GM13976 (cell line): ENCODE data around the gene BCCIP.

Experiments
- DNase-seq: peaks from one replicate; pipeline ENCODE4 v3.0.0; 2012; ENCODE audit warnings: low spot score
- CTCF ChIP-seq: IDR thresholded peaks from 2 replicates; pipeline ENCODE4 v1.5.1; 2012; ENCODE audit warnings: borderline replicate concordance, mild to moderate bottlenecking; ENCODE audit not compliant: insufficient read depth; ENCODE audit errors: extremely low read depth, missing control alignments, control extremely low read depth
- in situ Hi-C: fragments of 300-500 bp; cut with MboI; formaldehyde crosslinking; loops from one replicate; pipeline ENCODE4 v1.12.0; 2022; ENCODE audit warnings: low sequenced_read_pairs, mixed read lengths, inconsistent platforms; ENCODE audit not compliant: unreplicated experiment

The BCCIP gene

DNA sequence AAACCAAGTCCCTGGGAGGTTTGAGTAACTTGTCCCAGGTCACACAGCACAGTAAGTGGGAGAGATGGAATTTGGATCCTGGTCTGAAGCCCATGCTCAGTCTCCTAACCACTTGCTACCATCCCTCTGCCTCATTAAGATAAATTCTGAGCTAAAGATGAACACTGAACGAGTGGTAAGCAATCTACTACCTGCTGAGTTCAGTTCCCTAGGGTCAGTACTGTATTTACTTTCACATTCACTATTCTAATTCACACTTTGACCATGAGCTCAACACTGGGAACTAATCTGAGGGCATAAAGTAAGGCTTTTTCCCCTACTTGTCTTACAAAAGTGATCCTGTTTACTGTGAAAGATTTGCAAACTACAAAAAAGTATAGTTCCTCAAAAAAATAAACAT, 2.6 kb upstream of the BCCIP start:
- DNase-seq: peak; percentile 51
- TF ChIP-seq CTCF: no peak
- in situ Hi-C loops: no loop called here

- TF ChIP-seq CTCF: no peak
Measured at GRCh38 chr10:125823663-125824251, 411 bp downstream of the BCCIP start.

DNA sequence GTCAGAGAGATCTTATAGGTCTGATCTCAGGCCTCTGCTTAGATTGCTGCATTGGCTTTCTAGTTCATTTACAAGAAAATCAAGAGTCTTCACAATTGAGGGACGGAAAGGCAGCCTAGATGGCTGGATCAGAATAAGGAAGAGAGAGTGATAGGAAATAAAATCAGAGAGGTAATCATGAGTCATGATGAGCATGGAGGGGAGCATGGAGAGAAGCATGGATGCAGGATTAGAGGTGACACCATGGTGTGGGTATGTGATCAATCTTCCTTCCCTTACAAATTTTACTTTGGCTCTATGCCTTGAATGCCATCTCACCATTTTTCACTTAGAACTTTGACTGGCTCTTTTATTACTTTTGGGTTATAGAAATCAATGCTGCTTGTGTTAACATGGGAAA, 1.4 kb downstream of the BCCIP start:
- no peak for TF ChIP-seq CTCF
- in situ Hi-C loops: no loop called here
- no peak for DNase-seq

More at GRCh38 chr10:125823663-125824251, 411 bp downstream of the BCCIP start:
- in situ Hi-C loops: no loop called here
- no peak for DNase-seq

DNA sequence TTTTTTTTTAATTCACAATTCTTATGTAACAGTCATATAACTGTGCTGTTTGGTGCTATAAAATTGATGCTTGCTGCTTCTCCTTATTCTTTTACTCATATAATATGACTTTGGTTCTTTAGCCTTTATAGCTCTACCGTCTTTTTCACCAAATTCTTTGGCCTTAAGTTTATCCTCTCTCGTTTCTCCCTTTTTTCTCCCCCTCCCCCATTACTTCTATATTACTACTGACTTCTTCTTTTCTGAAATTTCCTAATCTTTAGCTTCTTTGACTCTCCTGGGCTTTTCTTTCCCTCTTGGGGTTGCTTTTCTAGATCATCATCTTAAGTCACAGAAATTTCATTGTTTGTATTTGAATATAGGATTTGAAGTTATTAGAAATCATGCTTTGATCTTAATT, 3.8 kb downstream of the BCCIP start:
- in situ Hi-C loops: no loop called here
- DNase-seq: no peak
- TF ChIP-seq CTCF: no peak

DNA sequence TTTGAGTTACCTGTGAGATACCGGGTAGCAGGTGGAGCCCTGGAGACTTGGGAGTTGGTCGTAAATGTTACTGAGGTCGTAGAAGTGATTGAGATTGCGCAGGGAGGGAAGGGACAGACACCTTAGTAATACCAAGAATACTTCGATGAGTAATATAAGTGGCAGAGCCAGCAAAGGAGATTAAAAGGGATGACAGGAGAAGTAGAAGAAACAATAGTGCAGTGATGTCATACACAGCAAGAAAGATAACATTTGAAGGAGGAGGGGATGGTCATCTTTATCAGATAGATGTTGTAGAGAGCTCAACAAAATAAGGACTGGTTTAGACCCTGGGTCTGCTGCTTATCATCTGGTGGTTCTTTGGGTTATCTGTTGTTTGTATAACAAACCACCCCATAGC, 5.0 kb downstream of the BCCIP start:
- no peak for TF ChIP-seq CTCF
- in situ Hi-C loops: no loop called here
- DNase-seq: no peak

- in situ Hi-C loops: no loop called here
- DNase-seq: no peak
- TF ChIP-seq CTCF: no peak
Measured at GRCh38 chr10:125836746-125837145, 13.4 kb downstream of the BCCIP start.
